GM20000 (cell line): Measurements from ENCODE around the gene ZFAND4.
"Not testable (repeated sequence)": the region's sequence is repeated elsewhere in the genome, so short reads cannot be mapped to it uniquely, and the experiment has no call there.

Experiments
- DNase-seq: peaks from one replicate; pipeline ENCODE4 v3.0.0; 2012; ENCODE audit warnings: low spot score
- CTCF ChIP-seq: IDR thresholded peaks from 2 replicates; pipeline ENCODE4 v1.5.1; 2012; ENCODE audit warnings: mild to moderate bottlenecking, control low read depth; ENCODE audit errors: extremely low read depth, missing control alignments

The ZFAND4 gene

GRCh38 chr10:45672181-45673073 is at the start of gene ZFAND4:
Gene ZFAND4, minus strand, starts transcription at chr10:45672772. Its CDS starts 9,047 bp downstream, at chr10:45663725.
- peak; percentile 89 for TF ChIP-seq CTCF
- peak; percentile 99 for DNase-seq

- not testable (repeated sequence) for DNase-seq
These were observed 48.9 kb upstream of the ZFAND4 start for GRCh38 chr10:45721503-45721902.

- DNase-seq, result not testable (repeated sequence)
These were observed 45.1 kb upstream of the ZFAND4 start for GRCh38 chr10:45717642-45718041.

GRCh38 chr10:45717053-45717452 is 44.5 kb upstream of the ZFAND4 start:
- DNase-seq, result not testable (repeated sequence)

GRCh38 chr10:45711223-45711622 is 38.7 kb upstream of the ZFAND4 start:
- DNase-seq, result not testable (repeated sequence)

- not testable (repeated sequence) for DNase-seq
These were observed 37.7 kb upstream of the ZFAND4 start for GRCh38 chr10:45710200-45710796.

GRCh38 chr10:45678467-45678866 is 5.9 kb upstream of the ZFAND4 start:
- not testable (repeated sequence) for DNase-seq

GRCh38 chr10:45675388-45675787 is 2.8 kb upstream of the ZFAND4 start:
- no peak for DNase-seq
- no peak for TF ChIP-seq CTCF

- DNase-seq, result no peak
- no peak for TF ChIP-seq CTCF
These were observed 589 bp upstream of the ZFAND4 start for GRCh38 chr10:45673074-45673648.

- DNase-seq, result not testable (repeated sequence)
These were observed 1.3 kb downstream of the ZFAND4 start for GRCh38 chr10:45671300-45671699.

- DNase-seq, result not testable (repeated sequence)
These were observed 2.7 kb downstream of the ZFAND4 start for GRCh38 chr10:45669897-45670296.

GRCh38 chr10:45660876-45661411 is 11.6 kb downstream of the ZFAND4 start:
- no peak for TF ChIP-seq CTCF
- no peak for DNase-seq
